Peyer's patch (tissue), 4 donors: Measurements from ENCODE around the gene PLXNA1. TPM values are rescaled to one million over a fixed set of nuclear protein-coding genes. Genes with fewer than 3 reads are reported as not detected.

ENCODE experiments used
- DNase-seq, 3 donors: peaks; one replicate each; pipeline ENCODE4 v3.0.0-alpha.2; 2017 to 2019
- H3K27ac ChIP-seq, 4 donors: fragments of 200-600 bp; sonication (generic); one replicate each; pipeline ENCODE4 v1.5.1; 2016 to 2019
- H3K27me3 ChIP-seq, 2 donors: fragments of 200-600 bp; sonication (generic); one replicate each; pipeline ENCODE4 v1.5.1; 2019
- H3K36me3 ChIP-seq, 3 donors: fragments of 200-600 bp; sonication (generic); one replicate each; pipeline ENCODE4 v1.5.1; 2016 to 2019
- H3K4me1 ChIP-seq, 4 donors: fragments of 200-600 bp; sonication (generic); one replicate each; pipeline ENCODE4 v1.5.1; 2016 to 2019
- H3K4me3 ChIP-seq, 4 donors: fragments of 200-600 bp; sonication (generic); 1 replicate in 3 of 4; 2 replicates in 1 of 4; pipeline ENCODE4 v1.5.1; 2016 to 2019; ENCODE audit warnings: mild to moderate bottlenecking in 1 of 4
- H3K9me3 ChIP-seq, 4 donors: fragments of 200-600 bp; sonication (generic); one replicate each; pipeline ENCODE4 v1.5.1; 2016 to 2019; ENCODE audit warnings: mild to moderate bottlenecking in 1 of 4
- POLR2A ChIP-seq, 2 donors: fragments of 450-650 bp; IDR thresholded peaks; one replicate each; pipeline ENCODE4 v1.5.1; 2017; ENCODE audit warnings: antibody characterized with exemption in 2 of 2, mild to moderate bottlenecking in 2 of 2, moderate library complexity in 2 of 2
- total RNA-seq, 4 donors: library from RNA; depleted of rRNA; stranded (reverse); fragments of >200 nt; gene quantifications; one replicate each; pipeline ENCODE4 v1.1.0, GENCODE V29; 2016
- TF ChIP-seq, protein P1 (sequence below), 6 experiments: fragments of 450-650 bp in 4 of 6; fragments of 200-600 bp in 2 of 6; sonication (generic) in 1 of 6; IDR thresholded peaks; one replicate each; pipeline ENCODE4 v1.5.1; 2017 to 2019; ENCODE audit warnings: antibody characterized with exemption in 6 of 6, mild to moderate bottlenecking in 3 of 6, moderate library complexity in 1 of 6

Gene PLXNA1
- total RNA-seq, 4 donors from 2014 or later = 30.1 to 54.5 (median 44.6) TPM

DNA sequence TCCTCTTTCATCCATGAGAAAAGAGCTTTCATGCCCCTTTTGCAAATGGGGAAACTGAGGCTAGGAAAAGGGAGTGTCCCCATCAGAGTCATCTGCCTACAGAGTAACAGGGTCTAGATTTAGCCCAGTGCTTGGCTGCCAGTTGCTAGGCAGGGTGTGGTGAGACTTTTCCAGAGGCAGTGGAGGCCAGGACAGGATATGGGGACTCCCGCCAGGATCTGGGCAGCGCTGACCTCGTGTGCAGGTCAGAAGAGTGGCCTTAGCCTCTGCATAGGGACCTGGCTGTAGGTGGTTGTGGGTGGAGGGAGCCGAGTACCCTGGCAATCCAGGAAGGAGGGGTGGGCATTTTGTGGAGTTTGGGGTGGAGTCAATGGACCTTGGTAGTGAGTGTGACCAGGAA, 4.2 kb downstream of the PLXNA1 start:
- Histone ChIP-seq H3K27me3 (no peaks in the 10 kb centered on the region), H3K9me3 (no peaks in the 10 kb centered on the region), H3K36me3 (peaks cover 0 to 20% (median 0%) of the 10 kb centered on the region in 3 donors), H3K4me3 (no peak overlapping the region), H3K27ac (no peak overlapping the region), H3K4me1 (peaks cover 0 to 32% (median 5%) of the 10 kb centered on the region in 4 donors)
- TF ChIP-seq, protein P1, sequence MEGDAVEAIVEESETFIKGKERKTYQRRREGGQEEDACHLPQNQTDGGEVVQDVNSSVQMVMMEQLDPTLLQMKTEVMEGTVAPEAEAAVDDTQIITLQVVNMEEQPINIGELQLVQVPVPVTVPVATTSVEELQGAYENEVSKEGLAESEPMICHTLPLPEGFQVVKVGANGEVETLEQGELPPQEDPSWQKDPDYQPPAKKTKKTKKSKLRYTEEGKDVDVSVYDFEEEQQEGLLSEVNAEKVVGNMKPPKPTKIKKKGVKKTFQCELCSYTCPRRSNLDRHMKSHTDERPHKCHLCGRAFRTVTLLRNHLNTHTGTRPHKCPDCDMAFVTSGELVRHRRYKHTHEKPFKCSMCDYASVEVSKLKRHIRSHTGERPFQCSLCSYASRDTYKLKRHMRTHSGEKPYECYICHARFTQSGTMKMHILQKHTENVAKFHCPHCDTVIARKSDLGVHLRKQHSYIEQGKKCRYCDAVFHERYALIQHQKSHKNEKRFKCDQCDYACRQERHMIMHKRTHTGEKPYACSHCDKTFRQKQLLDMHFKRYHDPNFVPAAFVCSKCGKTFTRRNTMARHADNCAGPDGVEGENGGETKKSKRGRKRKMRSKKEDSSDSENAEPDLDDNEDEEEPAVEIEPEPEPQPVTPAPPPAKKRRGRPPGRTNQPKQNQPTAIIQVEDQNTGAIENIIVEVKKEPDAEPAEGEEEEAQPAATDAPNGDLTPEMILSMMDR (IDR thresholded peaks at IDR 0.05) = no peak
- no peak for TF ChIP-seq POLR2A (IDR thresholded peaks at IDR 0.05)
- DNase-seq = no peak

DNA sequence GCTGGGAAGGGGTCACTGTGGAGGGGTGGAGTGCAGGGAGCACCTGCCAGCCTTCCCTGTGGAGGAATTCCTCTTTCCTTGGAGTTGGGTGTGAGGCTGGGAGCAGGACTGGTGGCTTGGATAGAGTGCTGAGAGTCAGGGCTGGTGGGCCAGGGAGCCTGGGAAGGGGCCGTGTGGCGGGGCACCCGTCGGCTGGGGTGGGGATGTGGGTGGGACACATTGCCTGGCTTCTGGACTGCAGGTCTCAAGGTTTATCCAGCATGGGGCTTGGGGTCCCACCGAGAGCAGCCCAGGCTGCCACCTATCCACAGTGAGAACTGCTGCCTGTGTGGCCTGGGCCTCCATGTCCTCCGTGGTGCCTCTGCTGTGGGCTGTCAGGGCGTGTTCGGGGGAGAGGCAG, 4.7 kb downstream of the PLXNA1 start:
- H3K27ac ChIP-seq = no peak overlapping the region
- no peaks in the 10 kb centered on the region for H3K9me3 ChIP-seq
- H3K4me1 ChIP-seq = peaks cover 0 to 27% (median 5%) of the 10 kb centered on the region in 4 donors
- DNase-seq = no peak
- no peaks in the 10 kb centered on the region for H3K27me3 ChIP-seq
- H3K36me3 ChIP-seq = peaks cover 0 to 20% (median 0%) of the 10 kb centered on the region in 3 donors
- H3K4me3 ChIP-seq = no peak overlapping the region
- TF ChIP-seq, protein P1 (IDR thresholded peaks at IDR 0.05) = no peak
- TF ChIP-seq POLR2A (IDR thresholded peaks at IDR 0.05) = no peak

DNA sequence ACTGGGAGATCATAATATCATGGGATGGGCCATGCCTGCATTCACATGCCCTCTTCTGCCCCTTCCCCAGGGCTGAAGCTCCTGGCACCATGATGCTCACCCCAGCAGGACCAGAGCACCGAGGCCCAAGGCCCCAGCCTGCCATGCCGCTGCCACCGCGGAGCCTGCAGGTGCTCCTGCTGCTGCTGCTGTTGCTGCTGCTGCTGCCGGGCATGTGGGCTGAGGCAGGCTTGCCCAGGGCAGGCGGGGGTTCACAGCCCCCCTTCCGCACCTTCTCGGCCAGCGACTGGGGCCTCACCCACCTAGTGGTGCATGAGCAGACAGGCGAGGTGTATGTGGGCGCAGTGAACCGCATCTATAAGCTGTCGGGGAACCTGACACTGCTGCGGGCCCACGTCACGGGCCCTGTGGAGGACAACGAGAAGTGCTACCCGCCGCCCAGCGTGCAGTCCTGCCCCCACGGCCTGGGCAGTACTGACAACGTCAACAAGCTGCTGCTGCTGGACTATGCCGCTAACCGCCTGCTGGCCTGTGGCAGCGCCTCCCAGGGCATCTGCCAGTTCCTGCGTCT, 5.6 kb downstream of the PLXNA1 start:
- H3K27ac ChIP-seq = no peak overlapping the region
- H3K27me3 ChIP-seq = no peaks in the 10 kb centered on the region
- TF ChIP-seq, protein P1 (IDR thresholded peaks at IDR 0.05) = no peak
- no peak for TF ChIP-seq POLR2A (IDR thresholded peaks at IDR 0.05)
- DNase-seq = no peak
- H3K4me3 ChIP-seq = no peak overlapping the region
- peaks cover 0 to 20% (median 0%) of the 10 kb centered on the region in 3 donors for H3K36me3 ChIP-seq
- peaks cover 0 to 25% (median 5%) of the 10 kb centered on the region in 4 donors for H3K4me1 ChIP-seq
- H3K9me3 ChIP-seq = no peaks in the 10 kb centered on the region

DNA sequence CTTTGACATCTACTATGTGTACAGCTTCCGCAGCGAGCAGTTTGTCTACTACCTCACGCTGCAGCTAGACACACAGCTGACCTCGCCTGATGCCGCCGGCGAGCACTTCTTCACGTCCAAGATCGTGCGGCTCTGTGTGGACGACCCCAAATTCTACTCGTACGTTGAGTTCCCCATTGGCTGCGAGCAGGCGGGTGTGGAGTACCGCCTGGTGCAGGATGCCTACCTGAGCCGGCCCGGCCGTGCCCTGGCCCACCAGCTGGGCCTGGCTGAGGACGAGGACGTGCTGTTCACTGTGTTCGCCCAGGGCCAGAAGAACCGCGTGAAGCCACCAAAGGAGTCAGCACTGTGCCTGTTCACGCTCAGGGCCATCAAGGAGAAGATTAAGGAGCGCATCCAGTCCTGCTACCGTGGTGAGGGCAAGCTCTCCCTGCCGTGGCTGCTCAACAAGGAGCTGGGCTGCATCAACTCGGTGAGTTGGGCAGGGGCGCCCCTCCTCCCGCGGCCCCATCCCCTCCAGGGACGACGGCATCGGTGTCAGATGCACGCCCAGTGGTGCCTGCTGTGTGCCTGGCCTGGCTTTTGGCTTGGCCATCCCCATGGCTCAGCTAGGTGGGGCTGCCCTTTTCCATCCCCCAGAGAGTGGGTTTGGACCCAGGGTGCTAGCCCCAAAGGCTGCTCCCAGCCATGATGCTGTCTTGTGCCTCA, 6.6 kb downstream of the PLXNA1 start:
- no peak for DNase-seq

DNA sequence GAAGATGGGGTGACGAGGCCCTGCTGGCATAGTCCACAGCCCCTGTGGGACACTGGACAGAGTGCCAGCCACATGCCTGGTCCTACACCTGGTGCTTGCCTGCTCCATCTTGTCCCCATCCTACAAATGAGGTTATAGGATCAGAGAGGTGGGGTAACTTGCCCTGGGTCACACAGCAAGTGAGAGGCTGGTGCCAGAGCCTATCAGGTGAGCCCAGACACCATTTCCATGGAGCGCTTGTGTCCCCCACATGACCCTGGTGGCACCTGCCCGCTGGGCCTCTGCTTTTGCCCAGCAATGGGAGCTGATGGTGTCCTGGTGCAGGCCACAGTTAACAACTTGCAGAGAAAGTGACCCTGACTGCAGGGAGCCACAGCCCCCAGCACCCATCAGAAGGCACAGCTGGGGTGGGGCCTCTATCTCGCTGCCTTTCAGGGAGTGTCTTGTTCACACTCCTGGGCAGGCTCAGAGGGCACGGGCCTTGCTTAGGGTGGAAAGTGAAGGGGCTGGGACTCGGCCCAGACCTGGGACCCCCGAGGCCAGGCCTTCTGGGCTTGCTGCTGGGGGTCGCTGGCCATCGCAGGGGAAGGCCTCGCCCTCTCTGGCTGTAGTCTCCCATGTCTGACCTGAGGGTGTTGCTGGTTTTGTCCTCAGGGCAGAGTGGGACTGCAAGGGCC, 7.2 kb downstream of the PLXNA1 start:
- TF ChIP-seq POLR2A (IDR thresholded peaks at IDR 0.05) = no peak
- TF ChIP-seq, protein P1 (IDR thresholded peaks at IDR 0.05) = no peak
- Histone ChIP-seq H3K9me3 (no peaks in the 10 kb centered on the region), H3K4me3 (no peak overlapping the region), H3K27ac (no peak overlapping the region), H3K27me3 (no peaks in the 10 kb centered on the region), H3K4me1 (peaks cover 0 to 12% (median 0%) of the 10 kb centered on the region in 4 donors), H3K36me3 (peaks cover 0 to 20% (median 0%) of the 10 kb centered on the region in 3 donors)
- DNase-seq = no peak

More for the DNA sequence above, 6.6 kb downstream of the PLXNA1 start:
- Histone ChIP-seq H3K27me3 (no peaks in the 10 kb centered on the region), H3K4me1 (peaks cover 0 to 19% (median under 1%) of the 10 kb centered on the region in 4 donors), H3K36me3 (peaks cover 0 to 20% (median 0%) of the 10 kb centered on the region in 3 donors), H3K4me3 (no peak overlapping the region), H3K9me3 (no peaks in the 10 kb centered on the region), H3K27ac (no peak overlapping the region)
- TF ChIP-seq, protein P1 (IDR thresholded peaks at IDR 0.05) = no peak
- TF ChIP-seq POLR2A (IDR thresholded peaks at IDR 0.05) = no peak
